Natural killer cell (primary cell): ENCODE data around the gene HS3ST4. TPM values are rescaled to one million over a fixed set of nuclear protein-coding genes. Genes with fewer than 3 reads are reported as not detected.

Source experiments
- ATAC-seq, 3 donors: fragments of 150-1000 bp in 2 of 3; fragments of 200-7000 bp in 1 of 3; cut with Tn5 transposase; 1 replicate in 1 of 3; 2 replicates in 2 of 3; pipeline ENCODE4 v1.10.0; 2021; ENCODE audit warnings: mild to moderate bottlenecking in 2 of 3, moderate library complexity in 2 of 3
- DNase-seq, 2 donors: peaks; one replicate each; pipeline versions ENCODE4 v3.0.0 to v3.0.0-alpha.2; 2013 to 2021; ENCODE audit warnings: mixed read lengths in 1 of 2
- H3K27ac ChIP-seq: one replicate; pipeline ENCODE4 v1.5.1; 2013; ENCODE audit warnings: mild to moderate bottlenecking, low read length
- H3K27me3 ChIP-seq: one replicate; pipeline ENCODE4 v1.6.1; 2013; ENCODE audit warnings: low read length; ENCODE audit not compliant: control insufficient read depth, insufficient read depth
- H3K36me3 ChIP-seq: one replicate; pipeline ENCODE4 v1.6.1; 2013; ENCODE audit warnings: low read length; ENCODE audit not compliant: control insufficient read depth, insufficient read depth
- H3K4me1 ChIP-seq: one replicate; pipeline ENCODE4 v1.6.1; 2013; ENCODE audit warnings: low read length; ENCODE audit not compliant: control insufficient read depth, insufficient read depth
- H3K4me3 ChIP-seq: one replicate; pipeline ENCODE4 v1.5.1; 2013; ENCODE audit warnings: low read length
- H3K9me3 ChIP-seq: one replicate; pipeline ENCODE4 v1.6.1; 2013; ENCODE audit warnings: low read length; ENCODE audit not compliant: control insufficient read depth, insufficient read depth
- H3K27ac Mint-ChIP-seq, 2 donors: one replicate each; pipeline ENCODE4 v1.8.0; 2022; ENCODE audit warnings: mild to moderate bottlenecking in 2 of 2, mixed read lengths in 2 of 2, moderate library complexity in 1 of 2
- H3K27me3 Mint-ChIP-seq, 2 donors: one replicate each; pipeline ENCODE4 v1.8.0; 2022; ENCODE audit warnings: low read depth in 2 of 2, mixed read lengths in 2 of 2
- H3K36me3 Mint-ChIP-seq: one replicate; pipeline ENCODE4 v1.8.0; 2022; ENCODE audit warnings: mixed read lengths
- H3K4me1 Mint-ChIP-seq, 2 donors: one replicate each; pipeline ENCODE4 v1.8.0; 2022; ENCODE audit warnings: mixed read lengths in 2 of 2
- H3K4me3 Mint-ChIP-seq: one replicate; pipeline ENCODE4 v1.8.0; 2022; ENCODE audit warnings: mild to moderate bottlenecking, moderate library complexity, mixed read lengths
- H3K9me3 Mint-ChIP-seq, 2 donors: one replicate each; pipeline ENCODE4 v1.8.0; 2022; ENCODE audit warnings: mixed read lengths in 2 of 2
- WGBS: methylation state at CpG from one replicate; pipeline ENCODE4 v1.1.7; 2013; ENCODE audit warnings: missing lambda C conversion rate; ENCODE audit not compliant: insufficient coverage; 5-methylcytosine and 5-hydroxymethylcytosine counted together
- intact Hi-C: fragments of 100-400 bp; cut with micrococcal nuclease; formaldehyde crosslinking; loops from one replicate; pipeline ENCODE4 v1.14.2; 2022
- total RNA-seq, 4 donors: library from RNA; stranded (reverse); fragments of 120-200 nt in 1 of 4; gene quantifications; one replicate each; pipeline versions ENCODE4 v1.2.3 to v1.2.4, GENCODE V29; 2013 to 2022
- TF ChIP-seq, protein P1 (sequence below): fragments of 200-600 bp; IDR thresholded peaks from one replicate; pipeline ENCODE4 v1.8.0; 2022; ENCODE audit warnings: antibody characterized with exemption

Gene HS3ST4
- total RNA-seq, 3 donors from 2014 or later (not counting 1 experiment from before 2014, with no cell fraction given) = not detected

GRCh38 chr16:25828510-25828909 is 136.8 kb downstream of the HS3ST4 start:
- 91% methylated on average over 3 of the region's 3 CpGs for WGBS
- no peak for DNase-seq
- Histone ChIP-seq H3K27ac (no peak overlapping the region), H3K9me3 (no peaks in the 10 kb centered on the region), H3K4me1 (no peaks in the 10 kb centered on the region), H3K27me3 (no peaks in the 10 kb centered on the region), H3K4me3 (no peak overlapping the region), H3K36me3 (no peaks in the 10 kb centered on the region)
- Mint-ChIP-seq H3K27me3 (peaks cover 0 to 13% of the 10 kb centered on the region in 2 donors), H3K4me1 (no peaks in the 10 kb centered on the region), H3K36me3 (no peaks in the 10 kb centered on the region), H3K27ac (no peak overlapping the region), H3K4me3 (no peak overlapping the region), H3K9me3 (no peaks in the 10 kb centered on the region)
- no peak for ATAC-seq
- intact Hi-C loops = no loop called here
- TF ChIP-seq, protein P1, sequence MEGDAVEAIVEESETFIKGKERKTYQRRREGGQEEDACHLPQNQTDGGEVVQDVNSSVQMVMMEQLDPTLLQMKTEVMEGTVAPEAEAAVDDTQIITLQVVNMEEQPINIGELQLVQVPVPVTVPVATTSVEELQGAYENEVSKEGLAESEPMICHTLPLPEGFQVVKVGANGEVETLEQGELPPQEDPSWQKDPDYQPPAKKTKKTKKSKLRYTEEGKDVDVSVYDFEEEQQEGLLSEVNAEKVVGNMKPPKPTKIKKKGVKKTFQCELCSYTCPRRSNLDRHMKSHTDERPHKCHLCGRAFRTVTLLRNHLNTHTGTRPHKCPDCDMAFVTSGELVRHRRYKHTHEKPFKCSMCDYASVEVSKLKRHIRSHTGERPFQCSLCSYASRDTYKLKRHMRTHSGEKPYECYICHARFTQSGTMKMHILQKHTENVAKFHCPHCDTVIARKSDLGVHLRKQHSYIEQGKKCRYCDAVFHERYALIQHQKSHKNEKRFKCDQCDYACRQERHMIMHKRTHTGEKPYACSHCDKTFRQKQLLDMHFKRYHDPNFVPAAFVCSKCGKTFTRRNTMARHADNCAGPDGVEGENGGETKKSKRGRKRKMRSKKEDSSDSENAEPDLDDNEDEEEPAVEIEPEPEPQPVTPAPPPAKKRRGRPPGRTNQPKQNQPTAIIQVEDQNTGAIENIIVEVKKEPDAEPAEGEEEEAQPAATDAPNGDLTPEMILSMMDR = no peak

- no peak overlapping the region for H3K4me3 Mint-ChIP-seq
- H3K27me3 Mint-ChIP-seq = peaks cover 6 to 11% of the 10 kb centered on the region in 2 donors
- H3K36me3 ChIP-seq = no peaks in the 10 kb centered on the region
- H3K27ac ChIP-seq = no peak overlapping the region
- H3K36me3 Mint-ChIP-seq = no peaks in the 10 kb centered on the region
- H3K4me3 ChIP-seq = no peak overlapping the region
- H3K9me3 ChIP-seq = no peaks in the 10 kb centered on the region
- ATAC-seq (no peak), DNase-seq (no peak)
- H3K27me3 ChIP-seq = no peaks in the 10 kb centered on the region
- H3K27ac Mint-ChIP-seq = no peak overlapping the region
- H3K9me3 Mint-ChIP-seq = no peaks in the 10 kb centered on the region
- TF ChIP-seq, protein P1 = no peak
- intact Hi-C loops = loop anchor here (10.0 kb wide), 1 partner anchor 813 kb away; no protein-coding TSS in a partner anchor
- no peaks in the 10 kb centered on the region for H3K4me1 Mint-ChIP-seq
- H3K4me1 ChIP-seq = no peaks in the 10 kb centered on the region
- 97% methylated on average over 2 of the region's 4 CpGs for WGBS
These were observed 140.5 kb downstream of the HS3ST4 start for GRCh38 chr16:25832291-25832690.

- WGBS = no CpG with 5 or more reads among the region's 1 CpG
- H3K4me3 Mint-ChIP-seq = no peak overlapping the region
- intact Hi-C loops = loop anchor here (10.0 kb wide), 1 partner anchor 811 kb away; no protein-coding TSS in a partner anchor
These were observed 142.3 kb downstream of the HS3ST4 start for GRCh38 chr16:25834101-25834500.

More at GRCh38 chr16:25834101-25834500, 142.3 kb downstream of the HS3ST4 start:
- Histone ChIP-seq H3K36me3 (no peaks in the 10 kb centered on the region), H3K9me3 (no peaks in the 10 kb centered on the region), H3K27ac (no peak overlapping the region), H3K4me1 (no peaks in the 10 kb centered on the region), H3K4me3 (no peak overlapping the region), H3K27me3 (no peaks in the 10 kb centered on the region)
- Mint-ChIP-seq H3K36me3 (no peaks in the 10 kb centered on the region), H3K27me3 (peaks cover 15 to 17% of the 10 kb centered on the region in 2 donors), H3K27ac (no peak overlapping the region), H3K4me1 (peaks cover 5 to 7% of the 10 kb centered on the region in 2 donors), H3K9me3 (no peaks in the 10 kb centered on the region)
- no peak for ATAC-seq
- TF ChIP-seq, protein P1 = no peak
- DNase-seq = no peak
